Vagina (tissue), 2 donors: ENCODE measurements around the gene KCNH2. TPM values are rescaled to one million over a fixed set of nuclear protein-coding genes. Genes with fewer than 3 reads are reported as not detected.
A peak's percentile ranks its signal among the peaks of the same experiment; 100 is the strongest.
"Not testable (repeated sequence)": the region's sequence is repeated elsewhere in the genome, so short reads cannot be mapped to it uniquely, and the experiment has no call there.

Experiments used
- DNase-seq, 2 donors: peaks; one replicate each; pipeline ENCODE4 v3.0.0-alpha.2; 2017; ENCODE audit errors: extremely low spot score in 2 of 2
- H3K27ac ChIP-seq: fragments of 200-600 bp; sonication (generic); one replicate; pipeline ENCODE4 v1.5.1; 2019
- H3K27me3 ChIP-seq: fragments of 200-600 bp; sonication (generic); one replicate; pipeline ENCODE4 v1.5.1; 2019
- H3K36me3 ChIP-seq, 2 donors: fragments of 200-600 bp; sonication (generic); one replicate each; pipeline ENCODE4 v1.5.1; 2017 to 2019
- H3K4me1 ChIP-seq: fragments of 200-600 bp; sonication (generic); one replicate; pipeline ENCODE4 v1.5.1; 2019
- H3K4me3 ChIP-seq, 2 donors: fragments of 200-600 bp; sonication (generic); 1 replicate in 1 of 2; 2 replicates in 1 of 2; pipeline ENCODE4 v1.5.1; 2016 to 2019
- H3K9me3 ChIP-seq: fragments of 200-600 bp; sonication (generic); one replicate; pipeline ENCODE4 v1.5.1; 2019
- CTCF ChIP-seq, 3 experiments: fragments of 450-650 bp in 2 of 3; fragments of 200-600 bp in 1 of 3; sonication (generic) in 1 of 3; IDR thresholded peaks; one replicate each; pipeline ENCODE4 v1.5.1; 2017 to 2019; ENCODE audit warnings: antibody characterized with exemption in 3 of 3, mild to moderate bottlenecking in 2 of 3, moderate library complexity in 2 of 3
- POLR2A ChIP-seq, 2 donors: fragments of 450-650 bp; IDR thresholded peaks; one replicate each; pipeline ENCODE4 v1.6.1; 2017; ENCODE audit warnings: antibody characterized with exemption in 2 of 2, mild to moderate bottlenecking in 2 of 2, moderate library complexity in 2 of 2
- POLR2AphosphoS5 ChIP-seq, 2 donors: sonication (generic); formaldehyde crosslinking; IDR thresholded peaks; one replicate each; pipeline ENCODE4 v1.9.0; 2017; ENCODE audit warnings: antibody characterized with exemption in 2 of 2, mild to moderate bottlenecking in 2 of 2, low read depth in 1 of 2; ENCODE audit not compliant: insufficient read depth in 1 of 2
- intact Hi-C: fragments of 100-400 bp; cut with DNase I; formaldehyde crosslinking; loops from one replicate; pipeline ENCODE4 v1.15.1; 2023
- total RNA-seq: library from RNA; depleted of rRNA; stranded (reverse); fragments of >200 nt; gene quantifications from one replicate; pipeline ENCODE4 v1.2.3, GENCODE V29; 2016

Gene KCNH2
- total RNA-seq, 1 donor from 2014 or later: 6.4 TPM

- Histone ChIP-seq H3K9me3 (no peaks in the 10 kb centered on the region), H3K4me3 (peak overlapping the region; percentile 30 to 31), H3K36me3 (no peaks in the 10 kb centered on the region), H3K27ac (no peak overlapping the region), H3K4me1 (peaks cover 48% of the 10 kb centered on the region), H3K27me3 (no peaks in the 10 kb centered on the region)
- TF ChIP-seq POLR2A (IDR thresholded peaks at IDR 0.05) (no peak), CTCF (IDR thresholded peaks at IDR 0.05) (no peak), POLR2AphosphoS5 (IDR thresholded peaks at IDR 0.05; ENCODE audit: insufficient read depth in 1 of 2, low read depth in 1 of 2) (peak in 1 of 2 donors; percentile 45)
- DNase-seq: no peak
- intact Hi-C loops: no loop called here
These were observed 35.8 kb upstream of the KCNH2 start for GRCh38 chr7:151013733-151014497.

GRCh38 chr7:151013356-151013732 is 35.2 kb upstream of the KCNH2 start:
- Histone ChIP-seq H3K27me3 (no peaks in the 10 kb centered on the region), H3K27ac (no peak overlapping the region), H3K9me3 (no peaks in the 10 kb centered on the region), H3K4me3 (peak overlapping the region; percentile 30 to 31), H3K36me3 (no peaks in the 10 kb centered on the region), H3K4me1 (peaks cover 50% of the 10 kb centered on the region)
- intact Hi-C loops: no loop called here
- DNase-seq: no peak
- TF ChIP-seq CTCF (IDR thresholded peaks at IDR 0.05): no peak
- TF ChIP-seq POLR2AphosphoS5 (IDR thresholded peaks at IDR 0.05; ENCODE audit: insufficient read depth in 1 of 2, low read depth in 1 of 2): no peak
- no peak for TF ChIP-seq POLR2A (IDR thresholded peaks at IDR 0.05)

GRCh38 chr7:151012911-151013347 is 34.8 kb upstream of the KCNH2 start:
- Histone ChIP-seq H3K4me3 (peak overlapping the region; percentile 30 to 31), H3K9me3 (no peaks in the 10 kb centered on the region), H3K36me3 (no peaks in the 10 kb centered on the region), H3K27ac (no peak overlapping the region), H3K4me1 (peaks cover 48% of the 10 kb centered on the region), H3K27me3 (no peaks in the 10 kb centered on the region)
- no peak for TF ChIP-seq POLR2AphosphoS5 (IDR thresholded peaks at IDR 0.05; ENCODE audit: insufficient read depth in 1 of 2, low read depth in 1 of 2)
- no peak for TF ChIP-seq POLR2A (IDR thresholded peaks at IDR 0.05)
- peak in 2 of 3 experiments; percentile 20 to 26 for TF ChIP-seq CTCF (IDR thresholded peaks at IDR 0.05)
- intact Hi-C loops: no loop called here
- DNase-seq: no peak

GRCh38 chr7:151012031-151012692 is 34.0 kb upstream of the KCNH2 start:
- DNase-seq: no peak
- intact Hi-C loops: no loop called here
- Histone ChIP-seq H3K27me3 (no peaks in the 10 kb centered on the region), H3K4me1 (peaks cover 48% of the 10 kb centered on the region), H3K4me3 (no peak overlapping the region), H3K9me3 (no peaks in the 10 kb centered on the region), H3K27ac (no peak overlapping the region), H3K36me3 (no peaks in the 10 kb centered on the region)
- TF ChIP-seq CTCF (IDR thresholded peaks at IDR 0.05) (no peak), POLR2A (IDR thresholded peaks at IDR 0.05) (no peak), POLR2AphosphoS5 (IDR thresholded peaks at IDR 0.05; ENCODE audit: insufficient read depth in 1 of 2, low read depth in 1 of 2) (no peak)

GRCh38 chr7:151011616-151012015 is 33.5 kb upstream of the KCNH2 start:
- H3K4me3 ChIP-seq, H3K36me3 ChIP-seq, intact Hi-C loops, H3K27me3 ChIP-seq, H3K9me3 ChIP-seq, DNase-seq, H3K27ac ChIP-seq: not testable (repeated sequence)
- peaks cover 48% of the 10 kb centered on the region for H3K4me1 ChIP-seq
